Naive thymus-derived CD8-positive, alpha-beta T cell (primary cell): ENCODE data around the gene TNFSF15. TPM values are rescaled to one million over a fixed set of nuclear protein-coding genes. Genes with fewer than 3 reads are reported as not detected.
"Not testable (repeated sequence)": the region's sequence is repeated elsewhere in the genome, so short reads cannot be mapped to it uniquely, and the experiment has no call there.

Experiments used
- ATAC-seq, 2 donors: fragments of 150-1000 bp; cut with Tn5 transposase in 1 of 2; sonication (Bioruptor Pico), chemical (Tn5 transposase) in 1 of 2; 1 replicate in 1 of 2; 2 replicates in 1 of 2; pipeline ENCODE4 v1.10.0; 2021; ENCODE audit warnings: mild to moderate bottlenecking in 2 of 2, moderate library complexity in 2 of 2
- POLR2A ChIA-PET: fragments of 350-600 bp; sonication (Branson Sonifier 250); formaldehyde crosslinking; loops from one replicate; lab custom pipeline; 2021; ENCODE audit warnings: antibody characterized with exemption; lab: Charles Lee
- DNase-seq, 10 donors: peaks; one replicate each; pipeline versions ENCODE4 v3.0.0 to v3.0.0-alpha.2; 2020 to 2022
- H3K27ac Mint-ChIP-seq, 10 donors: one replicate each; pipeline ENCODE4 v1.8.0; 2020 to 2022; ENCODE audit warnings: mild to moderate bottlenecking in 10 of 10, mixed read lengths in 10 of 10, moderate library complexity in 4 of 10, inconsistent platforms in 1 of 10
- H3K27me3 Mint-ChIP-seq, 5 donors: one replicate each; pipeline ENCODE4 v1.8.0; 2021 to 2022; ENCODE audit warnings: mixed read lengths in 5 of 5
- H3K36me3 Mint-ChIP-seq, 3 donors: one replicate each; pipeline ENCODE4 v1.8.0; 2020 to 2022; ENCODE audit warnings: mixed read lengths in 3 of 3, mild to moderate bottlenecking in 2 of 3, inconsistent platforms in 1 of 3
- H3K4me1 Mint-ChIP-seq, 4 donors: one replicate each; pipeline ENCODE4 v1.8.0; 2021 to 2022; ENCODE audit warnings: mixed read lengths in 4 of 4
- H3K4me3 Mint-ChIP-seq, 10 donors: one replicate each; pipeline ENCODE4 v1.8.0; 2020 to 2022; ENCODE audit warnings: mild to moderate bottlenecking in 10 of 10, mixed read lengths in 10 of 10, moderate library complexity in 6 of 10, inconsistent platforms in 1 of 10
- H3K9me3 Mint-ChIP-seq, 9 donors: one replicate each; pipeline ENCODE4 v1.8.0; 2020 to 2022; ENCODE audit warnings: mixed read lengths in 9 of 9, mild to moderate bottlenecking in 3 of 9, inconsistent platforms in 1 of 9, moderate library complexity in 1 of 9
- polyA plus RNA-seq, 3 donors: library from polyadenylated mRNA; unstranded; fragments of 300-500 nt; fragmentation: Illumina TruSeq; gene quantifications; one replicate each; pipeline ENCODE4 v1.2.3, GENCODE V29; 2021
- total RNA-seq, 8 experiments: library from RNA in 2 of 8; stranded (reverse) in 2 of 8; gene quantifications; one replicate each; pipeline ENCODE4 v1.2.3 and lab custom pipeline; 2021 to 2026

TNFSF15 gene
- total and polyA plus RNA-seq, 5 experiments from 2014 or later: not detected

DNA sequence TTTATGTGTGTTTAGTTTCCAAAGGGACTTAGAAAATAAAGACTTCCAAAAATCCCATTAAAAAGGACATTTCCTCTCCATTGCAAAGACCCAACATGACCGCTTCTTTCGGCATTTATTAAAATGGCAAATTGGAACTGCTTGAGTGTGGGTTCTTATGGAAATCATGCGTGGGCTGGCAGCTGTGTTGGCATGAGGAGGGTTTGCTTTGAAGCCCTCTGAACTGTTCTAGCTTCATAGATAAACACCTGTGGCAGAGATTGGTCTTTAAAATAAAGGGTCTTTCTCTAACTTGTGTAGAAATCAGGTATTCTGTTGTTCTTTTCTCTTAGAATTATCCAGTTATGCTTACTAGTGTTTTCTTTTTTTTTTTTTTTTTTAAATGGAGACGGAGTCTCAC, 68.0 kb downstream of the TNFSF15 start:
- H3K36me3 Mint-ChIP-seq: no peaks in the 10 kb centered on the region
- H3K4me3 Mint-ChIP-seq: peak overlapping the region in 4 of 10 donors; percentile 8 to 56 (median 44)
- ATAC-seq (peak; percentile 33 to 54), DNase-seq (peak in 2 of 10 donors; percentile 12 to 13)
- POLR2A ChIA-PET: interaction anchor here (0.7 to 2.1 kb wide), 4 partner anchors 77 to 277 kb away, joined by 4 to 6 read pairs (median 4); no protein-coding TSS in a partner anchor
- H3K27me3 Mint-ChIP-seq: no peaks in the 10 kb centered on the region
- no peaks in the 10 kb centered on the region for H3K9me3 Mint-ChIP-seq
- peak overlapping the region in 9 of 10 donors; percentile 35 to 86 (median 75) for H3K27ac Mint-ChIP-seq
- peaks cover 16 to 36% (median 31%) of the 10 kb centered on the region in 4 donors for H3K4me1 Mint-ChIP-seq

DNA sequence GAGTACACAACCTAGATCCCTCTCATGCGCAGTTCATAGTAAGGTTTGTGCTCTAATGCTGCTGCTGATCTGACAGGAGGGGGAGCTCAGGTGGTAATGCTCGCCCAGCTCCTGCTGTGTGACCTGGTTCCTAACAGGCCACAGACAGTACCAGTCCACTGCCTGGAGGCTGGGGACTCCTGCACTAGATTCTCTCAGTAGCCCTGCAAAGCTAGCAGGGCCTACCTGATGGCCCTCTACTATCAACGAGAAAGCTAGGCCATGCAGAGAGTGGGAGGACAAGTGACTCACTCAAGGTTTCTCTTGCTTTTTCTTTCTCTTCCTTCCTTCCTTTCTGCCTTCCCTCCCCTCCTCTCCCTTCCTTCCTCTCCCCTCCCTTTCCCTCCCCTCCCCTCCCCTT, 68.7 kb downstream of the TNFSF15 start:
- no peaks in the 10 kb centered on the region for H3K27me3 Mint-ChIP-seq
- H3K36me3 Mint-ChIP-seq: no peaks in the 10 kb centered on the region
- H3K9me3 Mint-ChIP-seq: no peaks in the 10 kb centered on the region
- ATAC-seq (peak in 1 of 2 donors; percentile 25), DNase-seq (no peak)
- peak overlapping the region; percentile 29 to 83 (median 75) for H3K27ac Mint-ChIP-seq
- peak overlapping the region in 3 of 10 donors; percentile 3 to 56 (median 52) for H3K4me3 Mint-ChIP-seq
- POLR2A ChIA-PET: interaction anchor here (1.1 to 2.1 kb wide), 2 partner anchors 78 to 278 kb away, joined by 5 to 6 read pairs; no protein-coding TSS in a partner anchor
- peaks cover 16 to 36% (median 31%) of the 10 kb centered on the region in 4 donors for H3K4me1 Mint-ChIP-seq

DNA sequence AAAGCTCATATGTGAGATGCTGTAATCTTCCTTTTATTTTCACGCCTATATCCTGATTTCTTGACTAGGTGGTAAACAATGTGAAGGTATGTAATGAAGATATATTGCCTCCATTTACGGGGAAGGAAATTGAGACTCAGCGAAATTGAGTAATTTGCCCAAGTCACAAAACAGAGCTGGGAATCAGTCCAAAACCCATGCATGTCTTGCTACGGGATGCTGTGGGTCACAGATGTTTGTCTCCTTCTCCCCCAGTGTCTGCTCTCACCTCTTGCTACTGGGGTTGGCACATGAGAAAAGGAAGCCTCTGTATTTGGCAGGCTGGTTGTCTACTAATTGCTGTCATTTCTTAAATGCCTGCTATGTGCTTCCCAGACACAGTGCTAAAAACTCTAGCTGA, 70.1 kb downstream of the TNFSF15 start:
- DNase-seq (no peak), ATAC-seq (no peak)
- Mint-ChIP-seq H3K9me3 (no peaks in the 10 kb centered on the region), H3K4me1 (peaks cover 16 to 36% (median 31%) of the 10 kb centered on the region in 4 donors), H3K27ac (peak overlapping the region in 4 of 10 donors; percentile 6 to 83 (median 48)), H3K4me3 (peak overlapping the region in 1 of 10 donors; percentile 55), H3K36me3 (no peaks in the 10 kb centered on the region), H3K27me3 (no peaks in the 10 kb centered on the region)
- POLR2A ChIA-PET: no interaction called here

DNA sequence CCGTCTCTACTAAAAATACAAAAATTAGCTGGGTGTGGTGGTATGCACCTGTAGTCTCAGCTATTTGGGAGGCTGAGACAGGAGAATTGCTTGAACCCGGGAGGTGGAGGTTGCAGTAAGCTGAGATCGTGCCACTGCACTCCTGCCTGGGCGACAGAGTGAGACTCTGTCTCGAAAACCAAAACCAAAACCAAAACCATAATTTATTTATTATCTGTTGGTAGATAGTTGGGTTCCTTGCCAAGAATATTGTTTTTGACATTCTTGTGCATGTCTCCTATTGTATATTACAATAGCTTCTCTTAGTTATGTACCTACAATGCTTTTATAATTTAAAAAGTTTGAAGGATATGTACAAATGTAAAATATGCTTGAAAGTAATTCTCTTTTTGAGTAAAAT, 70.7 kb downstream of the TNFSF15 start:
- POLR2A ChIA-PET, H3K27me3 Mint-ChIP-seq, H3K27ac Mint-ChIP-seq, H3K36me3 Mint-ChIP-seq, DNase-seq, ATAC-seq, H3K9me3 Mint-ChIP-seq, H3K4me3 Mint-ChIP-seq: not testable (repeated sequence)
- peaks cover 16 to 36% (median 31%) of the 10 kb centered on the region in 4 donors for H3K4me1 Mint-ChIP-seq

Other genes starting within 250 kb of the TNFSF15 start
- gene ATP6V1G1, start 218.3 kb downstream of the TNFSF15 start, total RNA-seq: 100 to 1,000 TPM; 165 to 170 TPM
- gene ATP6V1G1, start 218.3 kb downstream of the TNFSF15 start, polyA plus RNA-seq: 100 to 1,000 TPM; 298 to 381 (median 349) TPM
- gene TMEM268, start 194.7 kb downstream of the TNFSF15 start, total RNA-seq: 10 to 100 TPM; 25.2 to 28.3 TPM
- gene TMEM268, start 194.7 kb downstream of the TNFSF15 start, polyA plus RNA-seq: 10 to 100 TPM in 1 of 3 donors, 1 to 10 TPM in 2; 6.5 to 16.6 (median 8.0) TPM
- not detected for gene TEX53, start 148.2 kb downstream of the TNFSF15 start, total RNA-seq
- not detected for gene TEX53, start 148.2 kb downstream of the TNFSF15 start, polyA plus RNA-seq
- not detected for gene TEX48, start 123.8 kb downstream of the TNFSF15 start, total RNA-seq
- gene TEX48, start 123.8 kb downstream of the TNFSF15 start, polyA plus RNA-seq: not detected
- gene TNFSF8, start 124.6 kb upstream of the TNFSF15 start, total RNA-seq: 10 to 100 TPM; 15.9 to 21.3 TPM
- 10 to 100 TPM; 38.4 to 81.3 (median 69.8) TPM for gene TNFSF8, start 124.6 kb upstream of the TNFSF15 start, polyA plus RNA-seq